GM23338 (cell line): ENCODE data around the gene MOCOS. TPM values are rescaled to one million over a fixed set of nuclear protein-coding genes. Genes with fewer than 3 reads are reported as not detected.

Experiments
- ATAC-seq: fragments of 200-7000 bp; cut with Tn5 transposase; 3 replicates; pipeline ENCODE4 v1.9.1; 2020
- DNase-seq: peaks from one replicate; pipeline ENCODE4 v3.0.0-alpha.2; 2015; ENCODE audit warnings: low spot score
- H2AFZ ChIP-seq: fragments of 200-600 bp; sonication (generic); 2 replicates; pipeline ENCODE4 v1.8.0; 2016; ENCODE audit warnings: antibody characterized with exemption, mild to moderate bottlenecking, moderate library complexity
- H3F3A ChIP-seq: fragments of 200-600 bp; sonication (generic); replicated peaks from 2 replicates; pipeline ENCODE4 v1.8.0; 2017; ENCODE audit warnings: antibody characterized with exemption, mixed run types, low read depth
- H3K27ac ChIP-seq: fragments of 200-600 bp; sonication (generic); 2 replicates; pipeline ENCODE4 v1.6.1; 2016; ENCODE audit warnings: low read depth
- H3K27me3 ChIP-seq: fragments of 200-600 bp; sonication (generic); 2 replicates; pipeline ENCODE4 v1.8.0; 2016; ENCODE audit warnings: mild to moderate bottlenecking, mixed run types, moderate library complexity; ENCODE audit not compliant: insufficient read depth
- H3K36me3 ChIP-seq: fragments of 200-600 bp; sonication (generic); 2 replicates; pipeline ENCODE4 v1.8.0; 2016; ENCODE audit warnings: mild to moderate bottlenecking; ENCODE audit not compliant: insufficient read depth
- H3K4me1 ChIP-seq: fragments of 200-600 bp; sonication (generic); 2 replicates; pipeline ENCODE4 v1.8.0; 2016; ENCODE audit warnings: mild to moderate bottlenecking, moderate library complexity; ENCODE audit not compliant: insufficient read depth
- H3K4me2 ChIP-seq: fragments of 200-600 bp; sonication (generic); 2 replicates; pipeline ENCODE4 v1.7.1; 2017; ENCODE audit warnings: mixed run types
- H3K4me3 ChIP-seq: fragments of 200-600 bp; sonication (generic); 2 replicates; pipeline ENCODE4 v1.6.1; 2016; ENCODE audit warnings: mixed run types
- H3K79me2 ChIP-seq: fragments of 200-600 bp; sonication (generic); replicated peaks from 2 replicates; pipeline ENCODE4 v1.8.0; 2017; ENCODE audit warnings: mild to moderate bottlenecking; ENCODE audit not compliant: insufficient read depth
- H3K9me2 ChIP-seq: fragments of 200-600 bp; sonication (generic); 2 replicates; pipeline ENCODE4 v1.8.0; 2017; ENCODE audit not compliant: insufficient read depth
- H4K20me1 ChIP-seq: fragments of 200-600 bp; sonication (generic); replicated peaks from 2 replicates; pipeline ENCODE4 v1.8.0; 2017; ENCODE audit warnings: mild to moderate bottlenecking; ENCODE audit not compliant: insufficient read depth
- H3K27ac Mint-ChIP-seq: 2 replicates; pipeline ENCODE4 v1.8.0; 2020; ENCODE audit warnings: inconsistent platforms, mild to moderate bottlenecking, moderate library complexity, mixed read lengths
- H3K27me3 Mint-ChIP-seq: 3 replicates; pipeline ENCODE4 v1.8.0; 2022; ENCODE audit warnings: low read depth, mild to moderate bottlenecking, moderate library complexity, mixed read lengths, inconsistent platforms; ENCODE audit not compliant: insufficient read depth, poor library complexity
- H3K36me3 Mint-ChIP-seq: 3 replicates; pipeline ENCODE4 v1.8.0; 2021; ENCODE audit warnings: low read depth, mild to moderate bottlenecking, inconsistent platforms, moderate library complexity, mixed read lengths
- H3K4me1 Mint-ChIP-seq: 3 replicates; pipeline ENCODE4 v1.8.0; 2020; ENCODE audit warnings: mild to moderate bottlenecking, inconsistent platforms, mixed read lengths
- H3K4me3 Mint-ChIP-seq: 3 replicates; pipeline ENCODE4 v1.8.0; 2021; ENCODE audit warnings: moderate library complexity, mild to moderate bottlenecking, inconsistent platforms, mixed read lengths
- H3K9me3 Mint-ChIP-seq: 3 replicates; pipeline ENCODE4 v1.8.0; 2020; ENCODE audit warnings: moderate library complexity, mild to moderate bottlenecking, inconsistent platforms, mixed read lengths
- CREB1 ChIP-seq: fragments of 250-450 bp; sonication (Bioruptor Pico); IDR thresholded peaks from 2 replicates; pipeline ENCODE4 v1.5.0; 2020; ENCODE audit warnings: low read depth, mild to moderate bottlenecking, moderate library complexity
- ETS1 ChIP-seq: IDR thresholded peaks from 2 replicates; pipeline ENCODE4 v1.6.1; 2016; ENCODE audit warnings: antibody characterized with exemption
- JUNB ChIP-seq: IDR thresholded peaks from one replicate; pipeline ENCODE4 v1.6.1; 2016; ENCODE audit warnings: antibody characterized with exemption; ENCODE audit not compliant: unreplicated experiment
- POLR2AphosphoS5 ChIP-seq: IDR thresholded peaks from 2 replicates; pipeline ENCODE4 v1.6.1; 2016; ENCODE audit warnings: antibody characterized with exemption, low read depth
- polyA plus RNA-seq: library from polyadenylated mRNA; unstranded; fragments of >200 nt; fragmentation: Nextera tagmentation; extraction: Ambion mirVana; gene quantifications from 2 replicates; pipeline ENCODE4 v1.2.1, GENCODE V29; 2016
- total RNA-seq: library from RNA; depleted of rRNA; stranded (reverse); fragments of >200 nt; shearing (Covaris generic); gene quantifications from 2 replicates; pipeline ENCODE4 v1.2.3, GENCODE V29; 2014
- TF ChIP-seq, protein P1 (sequence below): fragments of 250-450 bp; sonication (Bioruptor Pico); IDR thresholded peaks from 2 replicates; pipeline ENCODE4 v1.5.0; 2020; ENCODE audit warnings: mild to moderate bottlenecking, moderate library complexity

MOCOS gene
- total and polyA plus RNA-seq, 2 experiments from 2014 or later, result 3.9 to 7.2 TPM

DNA sequence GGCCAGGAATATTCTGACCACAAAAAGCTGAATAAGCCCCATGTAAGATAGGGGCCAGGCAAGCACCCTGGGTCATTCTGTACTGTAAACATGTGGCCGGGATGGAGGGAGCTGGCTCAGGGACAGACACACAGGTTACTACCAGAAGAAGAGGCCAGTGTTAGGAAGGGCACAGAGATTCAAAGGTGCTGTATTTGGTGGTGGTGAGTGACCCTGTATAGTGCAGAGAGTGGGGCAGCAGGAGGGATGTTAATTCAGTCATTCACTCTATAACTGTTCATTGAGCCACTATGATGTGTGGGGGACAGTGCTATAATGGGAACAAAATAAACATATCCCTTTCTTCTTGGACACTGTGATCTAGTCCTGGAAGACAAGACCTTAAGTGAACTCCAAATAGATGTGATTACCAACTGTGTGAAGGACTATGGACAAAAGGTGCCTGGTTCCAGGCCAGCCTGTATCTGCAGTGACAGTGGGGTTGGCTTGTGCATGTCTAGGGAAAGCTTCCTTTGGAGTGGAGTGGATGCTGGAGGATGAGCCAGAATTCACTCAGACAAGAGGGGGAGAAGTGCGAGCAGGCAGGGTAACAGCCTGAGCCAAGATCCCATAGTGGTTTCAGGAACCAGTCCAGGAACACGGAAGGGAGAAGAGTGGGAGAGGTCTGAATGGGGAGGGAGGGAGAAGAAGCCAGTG lies 8.3 kb downstream of the MOCOS start (continued):
- TF ChIP-seq, protein P1, sequence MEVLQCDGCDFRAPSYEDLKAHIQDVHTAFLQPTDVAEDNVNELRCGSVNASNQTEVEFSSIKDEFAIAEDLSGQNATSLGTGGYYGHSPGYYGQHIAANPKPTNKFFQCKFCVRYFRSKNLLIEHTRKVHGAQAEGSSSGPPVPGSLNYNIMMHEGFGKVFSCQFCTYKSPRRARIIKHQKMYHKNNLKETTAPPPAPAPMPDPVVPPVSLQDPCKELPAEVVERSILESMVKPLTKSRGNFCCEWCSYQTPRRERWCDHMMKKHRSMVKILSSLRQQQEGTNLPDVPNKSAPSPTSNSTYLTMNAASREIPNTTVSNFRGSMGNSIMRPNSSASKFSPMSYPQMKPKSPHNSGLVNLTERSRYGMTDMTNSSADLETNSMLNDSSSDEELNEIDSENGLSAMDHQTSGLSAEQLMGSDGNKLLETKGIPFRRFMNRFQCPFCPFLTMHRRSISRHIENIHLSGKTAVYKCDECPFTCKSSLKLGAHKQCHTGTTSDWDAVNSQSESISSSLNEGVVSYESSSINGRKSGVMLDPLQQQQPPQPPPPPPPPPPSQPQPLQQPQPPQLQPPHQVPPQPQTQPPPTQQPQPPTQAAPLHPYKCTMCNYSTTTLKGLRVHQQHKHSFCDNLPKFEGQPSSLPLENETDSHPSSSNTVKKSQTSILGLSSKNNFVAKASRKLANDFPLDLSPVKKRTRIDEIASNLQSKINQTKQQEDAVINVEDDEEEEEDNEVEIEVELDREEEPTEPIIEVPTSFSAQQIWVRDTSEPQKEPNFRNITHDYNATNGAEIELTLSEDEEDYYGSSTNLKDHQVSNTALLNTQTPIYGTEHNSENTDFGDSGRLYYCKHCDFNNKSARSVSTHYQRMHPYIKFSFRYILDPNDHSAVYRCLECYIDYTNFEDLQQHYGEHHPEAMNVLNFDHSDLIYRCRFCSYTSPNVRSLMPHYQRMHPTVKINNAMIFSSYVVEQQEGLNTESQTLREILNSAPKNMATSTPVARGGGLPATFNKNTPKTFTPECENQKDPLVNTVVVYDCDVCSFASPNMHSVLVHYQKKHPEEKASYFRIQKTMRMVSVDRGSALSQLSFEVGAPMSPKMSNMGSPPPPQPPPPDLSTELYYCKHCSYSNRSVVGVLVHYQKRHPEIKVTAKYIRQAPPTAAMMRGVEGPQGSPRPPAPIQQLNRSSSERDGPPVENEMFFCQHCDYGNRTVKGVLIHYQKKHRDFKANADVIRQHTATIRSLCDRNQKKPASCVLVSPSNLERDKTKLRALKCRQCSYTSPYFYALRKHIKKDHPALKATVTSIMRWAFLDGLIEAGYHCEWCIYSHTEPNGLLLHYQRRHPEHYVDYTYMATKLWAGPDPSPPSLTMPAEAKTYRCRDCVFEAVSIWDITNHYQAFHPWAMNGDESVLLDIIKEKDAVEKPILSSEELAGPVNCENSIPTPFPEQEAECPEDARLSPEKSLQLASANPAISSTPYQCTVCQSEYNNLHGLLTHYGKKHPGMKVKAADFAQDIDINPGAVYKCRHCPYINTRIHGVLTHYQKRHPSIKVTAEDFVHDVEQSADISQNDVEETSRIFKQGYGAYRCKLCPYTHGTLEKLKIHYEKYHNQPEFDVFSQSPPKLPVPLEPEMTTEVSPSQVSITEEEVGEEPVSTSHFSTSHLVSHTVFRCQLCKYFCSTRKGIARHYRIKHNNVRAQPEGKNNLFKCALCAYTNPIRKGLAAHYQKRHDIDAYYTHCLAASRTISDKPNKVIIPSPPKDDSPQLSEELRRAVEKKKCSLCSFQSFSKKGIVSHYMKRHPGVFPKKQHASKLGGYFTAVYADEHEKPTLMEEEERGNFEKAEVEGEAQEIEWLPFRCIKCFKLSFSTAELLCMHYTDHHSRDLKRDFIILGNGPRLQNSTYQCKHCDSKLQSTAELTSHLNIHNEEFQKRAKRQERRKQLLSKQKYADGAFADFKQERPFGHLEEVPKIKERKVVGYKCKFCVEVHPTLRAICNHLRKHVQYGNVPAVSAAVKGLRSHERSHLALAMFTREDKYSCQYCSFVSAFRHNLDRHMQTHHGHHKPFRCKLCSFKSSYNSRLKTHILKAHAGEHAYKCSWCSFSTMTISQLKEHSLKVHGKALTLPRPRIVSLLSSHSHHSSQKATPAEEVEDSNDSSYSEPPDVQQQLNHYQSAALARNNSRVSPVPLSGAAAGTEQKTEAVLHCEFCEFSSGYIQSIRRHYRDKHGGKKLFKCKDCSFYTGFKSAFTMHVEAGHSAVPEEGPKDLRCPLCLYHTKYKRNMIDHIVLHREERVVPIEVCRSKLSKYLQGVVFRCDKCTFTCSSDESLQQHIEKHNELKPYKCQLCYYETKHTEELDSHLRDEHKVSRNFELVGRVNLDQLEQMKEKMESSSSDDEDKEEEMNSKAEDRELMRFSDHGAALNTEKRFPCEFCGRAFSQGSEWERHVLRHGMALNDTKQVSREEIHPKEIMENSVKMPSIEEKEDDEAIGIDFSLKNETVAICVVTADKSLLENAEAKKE (CRISPR knock-in tag), result no peak
- TF ChIP-seq ETS1 (no peak), POLR2AphosphoS5 (no peak)

GRCh38 chr18:36196238-36196995 lies 9.1 kb downstream of the MOCOS start:
- H4K20me1 ChIP-seq, result 0 out of 2 replicates have a peak, but pooled peaks cover 5% of the 10 kb centered on the region
- no peaks in the 10 kb centered on the region for H3K9me2 ChIP-seq
- H3K79me2 ChIP-seq, result no peaks in the 10 kb centered on the region
- H3K4me1 Mint-ChIP-seq, result no peaks in the 10 kb centered on the region; the same call in 2 of the 3 replicates
- H3K36me3 ChIP-seq, result no peaks in the 10 kb centered on the region
- DNase-seq, result no peak
- H3K4me3 Mint-ChIP-seq, result no peak overlapping the region
- no peak overlapping the region for H2AFZ ChIP-seq
- H3K27me3 Mint-ChIP-seq, result peaks cover 10% of the 10 kb centered on the region
- no peaks in the 10 kb centered on the region for H3K27me3 ChIP-seq
- H3K27ac ChIP-seq, result no peak overlapping the region
- peaks cover 16% of the 10 kb centered on the region; the same call in 2 of the 3 replicates for H3K36me3 Mint-ChIP-seq
- no peaks in the 10 kb centered on the region for H3K4me1 ChIP-seq
- H3K9me3 Mint-ChIP-seq, result no peaks in the 10 kb centered on the region
- no peak overlapping the region for H3K27ac Mint-ChIP-seq
- H3F3A ChIP-seq, result peaks cover 3% of the 10 kb centered on the region; the same call in 1 of the 2 replicates
- H3K4me2 ChIP-seq, result no peak overlapping the region
- no peak overlapping the region for H3K4me3 ChIP-seq
- ATAC-seq, result no peak
- TF ChIP-seq CREB1 (CRISPR knock-in tag) (no peak), JUNB (no peak)
